GM12892 (cell line): ENCODE results near the gene ZNF627.

Source experiments
- POLR2A ChIP-seq: IDR thresholded peaks from 2 replicates; pipeline ENCODE4 v1.6.1; 2011; ENCODE audit warnings: low read depth, low read length, control low read depth
- POLR2AphosphoS5 ChIP-seq: IDR thresholded peaks from 2 replicates; pipeline ENCODE4 v1.6.1; 2011; ENCODE audit warnings: low read depth, low read length, control low read depth

DNA sequence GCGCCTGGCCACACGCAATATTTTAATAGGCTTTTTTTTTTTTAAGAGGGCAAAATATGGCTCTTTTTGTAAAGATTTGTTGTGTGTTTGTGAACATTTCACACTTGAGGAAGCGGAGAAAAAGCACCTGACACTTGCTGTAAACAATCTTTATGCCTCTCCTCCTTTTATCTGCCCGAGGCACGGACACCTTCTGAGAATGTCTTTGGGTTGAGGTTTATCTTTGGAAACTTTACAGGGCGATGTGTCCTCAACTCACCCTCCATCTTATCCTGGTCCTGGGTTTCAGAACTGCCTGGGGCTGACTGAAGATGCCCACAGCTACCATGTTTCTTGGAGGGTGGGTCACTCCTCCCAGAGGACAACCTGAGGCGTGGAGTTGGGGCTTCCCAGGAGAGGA, 44.0 kb downstream of the ZNF627 start:
- TF ChIP-seq POLR2A (no peak), POLR2AphosphoS5 (no peak)
